ENCODE measurements around the gene TMEM60.

The TMEM60 gene

GRCh38 chr7:77798394-77799077 lies at the start of gene TMEM60, which contains the start of gene PHTF2:
Gene TMEM60, minus strand, starts transcription at chr7:77798434. Its CDS starts 4,061 bp downstream, at chr7:77794373.
Gene PHTF2, plus strand, starts transcription at chr7:77798773.
- TF ChIP-seq CTCF (conservative IDR thresholded peaks at IDR 0.05; ENCODE audit: low read depth, low read length): peak; percentile 64
- peak; percentile 100 for DNase-seq (ENCODE audit: low read depth)
- H3K4me3 ChIP-seq (ENCODE audit: low read depth, low read length): peak within 1 kb of the TSS; percentile 86

GRCh38 chr7:77846317-77847092 lies 48.3 kb upstream of the TMEM60 start:
- TF ChIP-seq CTCF (conservative IDR thresholded peaks at IDR 0.05; ENCODE audit: low read depth, low read length): no peak
- DNase-seq (ENCODE audit: low read depth): no peak
- no peak overlapping the region for H3K4me3 ChIP-seq (ENCODE audit: low read depth, low read length)

GRCh38 chr7:77843194-77843593 lies 45.0 kb upstream of the TMEM60 start:
- TF ChIP-seq CTCF (conservative IDR thresholded peaks at IDR 0.05; ENCODE audit: low read depth, low read length): no peak
- DNase-seq (ENCODE audit: low read depth): no peak
- H3K4me3 ChIP-seq (ENCODE audit: low read depth, low read length): no peak overlapping the region

- TF ChIP-seq CTCF (conservative IDR thresholded peaks at IDR 0.05; ENCODE audit: low read depth, low read length): no peak
- no peak for DNase-seq (ENCODE audit: low read depth)
- H3K4me3 ChIP-seq (ENCODE audit: low read depth, low read length): no peak overlapping the region
Observed at GRCh38 chr7:77839919-77840318, 41.7 kb upstream of the TMEM60 start.

GRCh38 chr7:77838929-77839491 lies 40.8 kb upstream of the TMEM60 start:
- H3K4me3 ChIP-seq (ENCODE audit: low read depth, low read length): no peak overlapping the region
- TF ChIP-seq CTCF (conservative IDR thresholded peaks at IDR 0.05; ENCODE audit: low read depth, low read length): no peak

GRCh38 chr7:77837966-77838365 lies 39.7 kb upstream of the TMEM60 start:
- DNase-seq (ENCODE audit: low read depth): no peak
- TF ChIP-seq CTCF (conservative IDR thresholded peaks at IDR 0.05; ENCODE audit: low read depth, low read length): no peak
- no peak overlapping the region for H3K4me3 ChIP-seq (ENCODE audit: low read depth, low read length)

More at GRCh38 chr7:77838929-77839491, 40.8 kb upstream of the TMEM60 start:
- DNase-seq (ENCODE audit: low read depth): peak; percentile 32
